Measurements from ENCODE around the gene RGS12. TPM values are rescaled to one million over a fixed set of nuclear protein-coding genes. Genes with fewer than 3 reads are reported as not detected.

RGS12 gene
- total and polyA plus RNA-seq, 4 donors, result 10.3 to 40.4 (median 26.1) TPM

GRCh38 chr4:3305610-3306371 is 13.0 kb downstream of the RGS12 start:
- peak; percentile 33 to 55 for DNase-seq
- WGBS, 2 donors, result 80 to 84% methylated on average over 9 of the region's 9 CpGs
- no peak overlapping the region for H3K27ac ChIP-seq (ENCODE audit: low read depth in 1 of 2, low read length in 2 of 2)

GRCh38 chr4:3306450-3306849 is 13.6 kb downstream of the RGS12 start:
- no peak overlapping the region for H3K27ac ChIP-seq (ENCODE audit: low read depth in 1 of 2, low read length in 2 of 2)
- H3K4me1 ChIP-seq (ENCODE audit: control insufficient read depth in 1 of 2, insufficient read depth in 2 of 2, low read length in 2 of 2), result no peaks in the 10 kb centered on the region
- H3K4me3 ChIP-seq (ENCODE audit: low read length in 2 of 2), result no peak overlapping the region
- DNase-seq (peak; percentile 9 to 67), ATAC-seq (ENCODE audit: low FRiP score) (no peak)
- H3K9me3 ChIP-seq (ENCODE audit: control insufficient read depth, low read length), result no peaks in the 10 kb centered on the region
- no peaks in the 10 kb centered on the region for H3K27me3 ChIP-seq (ENCODE audit: control insufficient read depth in 1 of 2, insufficient read depth in 2 of 2, low read length in 1 of 2)
- intact Hi-C loops (cut with DNase I), result no loop called here
- no peaks in the 10 kb centered on the region for H3K36me3 ChIP-seq (ENCODE audit: control insufficient read depth in 1 of 2, insufficient read depth in 2 of 2, low read length in 1 of 2)
- 88 to 89% methylated on average over 8 of the region's 8 CpGs for WGBS, 2 donors

More at GRCh38 chr4:3305610-3306371, 13.0 kb downstream of the RGS12 start:
- Histone ChIP-seq H3K4me3 (ENCODE audit: low read length in 2 of 2) (no peak overlapping the region), H3K36me3 (ENCODE audit: control insufficient read depth in 1 of 2, insufficient read depth in 2 of 2, low read length in 1 of 2) (no peaks in the 10 kb centered on the region), H3K4me1 (ENCODE audit: control insufficient read depth in 1 of 2, insufficient read depth in 2 of 2, low read length in 2 of 2) (no peaks in the 10 kb centered on the region), H3K27me3 (ENCODE audit: control insufficient read depth in 1 of 2, insufficient read depth in 2 of 2, low read length in 1 of 2) (no peaks in the 10 kb centered on the region), H3K9me3 (ENCODE audit: control insufficient read depth, low read length) (no peaks in the 10 kb centered on the region)
- ATAC-seq (ENCODE audit: low FRiP score), result peak; percentile 2
- intact Hi-C loops (cut with DNase I), result no loop called here

GRCh38 chr4:3307060-3307459 is 14.2 kb downstream of the RGS12 start:
- Histone ChIP-seq H3K4me1 (ENCODE audit: control insufficient read depth in 1 of 2, insufficient read depth in 2 of 2, low read length in 2 of 2) (no peaks in the 10 kb centered on the region), H3K4me3 (ENCODE audit: low read length in 2 of 2) (no peak overlapping the region), H3K27ac (ENCODE audit: low read depth in 1 of 2, low read length in 2 of 2) (no peak overlapping the region), H3K9me3 (ENCODE audit: control insufficient read depth, low read length) (no peaks in the 10 kb centered on the region), H3K27me3 (ENCODE audit: control insufficient read depth in 1 of 2, insufficient read depth in 2 of 2, low read length in 1 of 2) (no peaks in the 10 kb centered on the region), H3K36me3 (ENCODE audit: control insufficient read depth in 1 of 2, insufficient read depth in 2 of 2, low read length in 1 of 2) (no peaks in the 10 kb centered on the region)
- WGBS, 2 donors, result 94 to 95% methylated on average over 20 of the region's 20 CpGs
- intact Hi-C loops (cut with DNase I), result no loop called here
- ATAC-seq (ENCODE audit: low FRiP score) (no peak), DNase-seq (peak; percentile 32 to 74)

GRCh38 chr4:3307486-3307885 is 14.7 kb downstream of the RGS12 start:
- H3K27ac ChIP-seq (ENCODE audit: low read depth in 1 of 2, low read length in 2 of 2), result no peak overlapping the region
- H3K4me3 ChIP-seq (ENCODE audit: low read length in 2 of 2), result no peak overlapping the region
- H3K4me1 ChIP-seq (ENCODE audit: control insufficient read depth in 1 of 2, insufficient read depth in 2 of 2, low read length in 2 of 2), result no peaks in the 10 kb centered on the region
- DNase-seq, result peak; percentile 30 to 59
- H3K36me3 ChIP-seq (ENCODE audit: control insufficient read depth in 1 of 2, insufficient read depth in 2 of 2, low read length in 1 of 2), result no peaks in the 10 kb centered on the region
- WGBS, 2 donors, result 82 to 87% methylated on average over 12 of the region's 12 CpGs
- ATAC-seq (ENCODE audit: low FRiP score), result no peak
- no peaks in the 10 kb centered on the region for H3K9me3 ChIP-seq (ENCODE audit: control insufficient read depth, low read length)
- no peaks in the 10 kb centered on the region for H3K27me3 ChIP-seq (ENCODE audit: control insufficient read depth in 1 of 2, insufficient read depth in 2 of 2, low read length in 1 of 2)
- intact Hi-C loops (cut with DNase I), result no loop called here

- Histone ChIP-seq H3K4me3 (ENCODE audit: low read length in 2 of 2) (no peak overlapping the region), H3K27me3 (ENCODE audit: control insufficient read depth in 1 of 2, insufficient read depth in 2 of 2, low read length in 1 of 2) (no peaks in the 10 kb centered on the region), H3K27ac (ENCODE audit: low read depth in 1 of 2, low read length in 2 of 2) (no peak overlapping the region), H3K4me1 (ENCODE audit: control insufficient read depth in 1 of 2, insufficient read depth in 2 of 2, low read length in 2 of 2) (no peaks in the 10 kb centered on the region), H3K36me3 (ENCODE audit: control insufficient read depth in 1 of 2, insufficient read depth in 2 of 2, low read length in 1 of 2) (no peaks in the 10 kb centered on the region), H3K9me3 (ENCODE audit: control insufficient read depth, low read length) (no peaks in the 10 kb centered on the region)
- ATAC-seq (ENCODE audit: low FRiP score) (no peak), DNase-seq (peak; percentile 39 to 66)
- 92% methylated on average over 31 of the region's 31 CpGs for WGBS, 2 donors
- intact Hi-C loops (cut with DNase I), result no loop called here
Observed at GRCh38 chr4:3307891-3308575, 15.2 kb downstream of the RGS12 start.

GRCh38 chr4:3308691-3309090 is 15.9 kb downstream of the RGS12 start:
- no peak overlapping the region for H3K4me3 ChIP-seq (ENCODE audit: low read length in 2 of 2)
- DNase-seq (peak; percentile 33 to 54), ATAC-seq (ENCODE audit: low FRiP score) (no peak)
- H3K27ac ChIP-seq (ENCODE audit: low read depth in 1 of 2, low read length in 2 of 2), result no peak overlapping the region
- H3K9me3 ChIP-seq (ENCODE audit: control insufficient read depth, low read length), result no peaks in the 10 kb centered on the region
- intact Hi-C loops (cut with DNase I), result no loop called here
- no peaks in the 10 kb centered on the region for H3K4me1 ChIP-seq (ENCODE audit: control insufficient read depth in 1 of 2, insufficient read depth in 2 of 2, low read length in 2 of 2)
- WGBS, 2 donors, result 83 to 87% methylated on average over 14 of the region's 14 CpGs
- no peaks in the 10 kb centered on the region for H3K36me3 ChIP-seq (ENCODE audit: control insufficient read depth in 1 of 2, insufficient read depth in 2 of 2, low read length in 1 of 2)
- no peaks in the 10 kb centered on the region for H3K27me3 ChIP-seq (ENCODE audit: control insufficient read depth in 1 of 2, insufficient read depth in 2 of 2, low read length in 1 of 2)

GRCh38 chr4:3310301-3311094 is 17.7 kb downstream of the RGS12 start:
- ATAC-seq (ENCODE audit: low FRiP score) (no peak), DNase-seq (peak; percentile 34 to 72)
- H3K36me3 ChIP-seq (ENCODE audit: control insufficient read depth in 1 of 2, insufficient read depth in 2 of 2, low read length in 1 of 2), result no peaks in the 10 kb centered on the region
- H3K4me1 ChIP-seq (ENCODE audit: control insufficient read depth in 1 of 2, insufficient read depth in 2 of 2, low read length in 2 of 2), result no peaks in the 10 kb centered on the region
- intact Hi-C loops (cut with DNase I), result no loop called here
- no peaks in the 10 kb centered on the region for H3K27me3 ChIP-seq (ENCODE audit: control insufficient read depth in 1 of 2, insufficient read depth in 2 of 2, low read length in 1 of 2)
- no peaks in the 10 kb centered on the region for H3K9me3 ChIP-seq (ENCODE audit: control insufficient read depth, low read length)
- H3K27ac ChIP-seq (ENCODE audit: low read depth in 1 of 2, low read length in 2 of 2), result no peak overlapping the region
- WGBS, 2 donors, result 90 to 92% methylated on average over 21 of the region's 21 CpGs
- no peak overlapping the region for H3K4me3 ChIP-seq (ENCODE audit: low read length in 2 of 2)

GRCh38 chr4:3311095-3311372 is 18.2 kb downstream of the RGS12 start:
- ATAC-seq (ENCODE audit: low FRiP score) (no peak), DNase-seq (peak; percentile 24 to 57)
- no peaks in the 10 kb centered on the region for H3K4me1 ChIP-seq (ENCODE audit: control insufficient read depth in 1 of 2, insufficient read depth in 2 of 2, low read length in 2 of 2)
- intact Hi-C loops (cut with DNase I), result no loop called here
- 93 to 94% methylated on average over 13 of the region's 13 CpGs for WGBS, 2 donors
- no peak overlapping the region for H3K4me3 ChIP-seq (ENCODE audit: low read length in 2 of 2)
- H3K9me3 ChIP-seq (ENCODE audit: control insufficient read depth, low read length), result no peaks in the 10 kb centered on the region
- H3K36me3 ChIP-seq (ENCODE audit: control insufficient read depth in 1 of 2, insufficient read depth in 2 of 2, low read length in 1 of 2), result no peaks in the 10 kb centered on the region
- no peaks in the 10 kb centered on the region for H3K27me3 ChIP-seq (ENCODE audit: control insufficient read depth in 1 of 2, insufficient read depth in 2 of 2, low read length in 1 of 2)
- H3K27ac ChIP-seq (ENCODE audit: low read depth in 1 of 2, low read length in 2 of 2), result no peak overlapping the region

All from aorta (tissue), 5 donors.